H1 (cell line): ENCODE data around the gene RAB40C. TPM values are rescaled to one million over a fixed set of nuclear protein-coding genes. Genes with fewer than 3 reads are reported as not detected.

Experiments
- CBX5 ChIP-seq: fragments of 300-800, 300-1000 bp; sonication (generic); IDR thresholded peaks from 2 replicates; pipeline ENCODE4 v1.7.1; 2016; ENCODE audit warnings: antibody characterized with exemption, low read length, low read depth
- CREB1 ChIP-seq: IDR thresholded peaks from 2 replicates; pipeline ENCODE4 v1.6.1; 2012; ENCODE audit warnings: inconsistent platforms
- GABPA ChIP-seq: IDR thresholded peaks from 2 replicates; pipeline ENCODE4 v1.6.1; 2011; ENCODE audit warnings: mild to moderate bottlenecking, low read length, moderate library complexity, borderline replicate concordance; ENCODE audit not compliant: insufficient read depth
- HDAC2 ChIP-seq, 2 experiments: fragments of 300-600 bp in 1 of 2; sonication (generic) in 1 of 2; IDR thresholded peaks; 2 replicates each; pipeline ENCODE4 v1.6.1; 2011 to 2012; ENCODE audit warnings: low read depth in 2 of 2, low read length in 2 of 2, mild to moderate bottlenecking in 2 of 2, moderate library complexity in 2 of 2, borderline replicate concordance in 1 of 2, inconsistent platforms in 1 of 2
- HDAC6 ChIP-seq: IDR thresholded peaks from one replicate; pipeline ENCODE4 v1.7.1; 2012; ENCODE audit warnings: low read depth, mild to moderate bottlenecking, inconsistent platforms, low read length, moderate library complexity
- RAD21 ChIP-seq, 2 experiments: IDR thresholded peaks in 1 of 2; conservative IDR thresholded peaks in 1 of 2; 2 replicates each; pipeline ENCODE4 v1.6.1; 2011; ENCODE audit warnings: low read depth in 2 of 2, low read length in 2 of 2, improper control_type of control experiment in 1 of 2, inconsistent platforms in 1 of 2, mild to moderate bottlenecking in 1 of 2, moderate library complexity in 1 of 2
- SRF ChIP-seq: IDR thresholded peaks from 2 replicates; pipeline ENCODE4 v1.6.1; 2011; ENCODE audit warnings: mild to moderate bottlenecking, low read depth, low read length, moderate library complexity
- USF2 ChIP-seq: IDR thresholded peaks from 2 replicates; pipeline ENCODE4 v1.6.1; 2011; ENCODE audit warnings: low read length, improper control_type of control experiment
- YY1 ChIP-seq: IDR thresholded peaks from 2 replicates; pipeline ENCODE4 v1.6.1; 2011; ENCODE audit warnings: low read depth, mild to moderate bottlenecking, low read length
- polyA plus RNA-seq, 7 experiments: library from polyadenylated mRNA; depleted of rRNA in 3 of 7; stranded (reverse) in 5 of 7; unstranded in 2 of 7; fragments of >200 nt in 5 of 7; fragments of 200-250 nt in 2 of 7; gene quantifications; 1 replicate in 5 of 7; 2 replicates in 1 of 7; 4 replicates in 1 of 7; pipeline versions ENCODE4 v1.2.1 to v1.2.3, GENCODE V29; 2011 to 2013; ENCODE audit warnings: missing spikeins in 2 of 7, mixed read lengths in 2 of 7
- total RNA-seq: library from RNA; stranded (reverse); fragmentation: NEBNext Ultra II Directional; extraction: Animal tissue kit (Norgen Biotek cat#: 25700); gene quantifications from 2 replicates; pipeline ENCODE4 v1.2.1, GENCODE V29; 2021
- TF ChIP-seq, protein P1 (sequence below): IDR thresholded peaks from 2 replicates; pipeline ENCODE4 v1.6.1; 2012; ENCODE audit warnings: inconsistent platforms

Gene RAB40C
- total and polyA plus RNA-seq, 2 of the 8 experiments (the other 6 are each of a cell fraction or from before 2014, with no cell fraction given), result 13.9 to 15.6 TPM

GRCh38 chr16:557463-558297 lies 32.2 kb upstream of the RAB40C start (continued):
- TF ChIP-seq, protein P1, sequence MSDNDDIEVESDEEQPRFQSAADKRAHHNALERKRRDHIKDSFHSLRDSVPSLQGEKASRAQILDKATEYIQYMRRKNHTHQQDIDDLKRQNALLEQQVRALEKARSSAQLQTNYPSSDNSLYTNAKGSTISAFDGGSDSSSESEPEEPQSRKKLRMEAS, result no peak
- no peak for TF ChIP-seq SRF
- TF ChIP-seq HDAC2 (IDR thresholded peaks at IDR 0.05; ENCODE audit: borderline replicate concordance in 1 of 2, low read depth in 2 of 2, low read length in 2 of 2), result no peak
- TF ChIP-seq GABPA, result no peak
- TF ChIP-seq CBX5, result no peak
- no peak for TF ChIP-seq CREB1
- TF ChIP-seq USF2, result no peak
- no peak for TF ChIP-seq YY1
- no peak for TF ChIP-seq HDAC6
- no peak for TF ChIP-seq RAD21 (IDR thresholded peaks at IDR 0.05 in 1 of 2, conservative IDR thresholded peaks at IDR 0.05 in 1 of 2; ENCODE audit: low read depth in 2 of 2, low read length in 2 of 2)
